Esophagus muscularis mucosa (tissue), 4 donors: ENCODE measurements around the gene FKBP10. TPM values are rescaled to one million over a fixed set of nuclear protein-coding genes. Genes with fewer than 3 reads are reported as not detected.
"Not testable (repeated sequence)": the region's sequence is repeated elsewhere in the genome, so short reads cannot be mapped to it uniquely, and the experiment has no call there.

Experiments
- DNase-seq: peaks from one replicate; pipeline ENCODE4 v3.0.0-alpha.2; 2017; ENCODE audit errors: extremely low spot score
- H3K27ac ChIP-seq, 4 donors: fragments of 200-600 bp; sonication (generic); replicated peaks in 1 of 4; 1 replicate in 3 of 4; 2 replicates in 1 of 4; pipeline ENCODE4 v1.5.1; 2016 to 2019; ENCODE audit warnings: mild to moderate bottlenecking in 1 of 4
- H3K27me3 ChIP-seq, 4 donors: fragments of 200-600 bp; sonication (generic); one replicate each; pipeline versions ENCODE4 v1.5.1 to v1.6.0; 2016 to 2019
- H3K36me3 ChIP-seq, 4 donors: fragments of 200-600 bp; sonication (generic); one replicate each; pipeline ENCODE4 v1.5.1; 2016 to 2019
- H3K4me1 ChIP-seq, 4 donors: fragments of 200-600 bp; sonication (generic); one replicate each; pipeline ENCODE4 v1.5.1; 2016 to 2019
- H3K4me3 ChIP-seq, 4 donors: fragments of 200-600 bp; sonication (generic); 1 replicate in 2 of 4; 2 replicates in 2 of 4; pipeline ENCODE4 v1.5.1; 2016 to 2019; ENCODE audit warnings: mild to moderate bottlenecking in 4 of 4, moderate library complexity in 1 of 4
- H3K9me3 ChIP-seq, 4 donors: fragments of 200-600 bp; sonication (generic); 1 replicate in 3 of 4; 2 replicates in 1 of 4; pipeline ENCODE4 v1.5.1; 2016 to 2019
- EP300 ChIP-seq: sonication (generic); formaldehyde crosslinking; IDR thresholded peaks from one replicate; pipeline ENCODE4 v1.6.1; 2017; ENCODE audit warnings: antibody characterized with exemption
- POLR2A ChIP-seq: fragments of 450-650 bp; IDR thresholded peaks from one replicate; pipeline ENCODE4 v1.6.1; 2017; ENCODE audit warnings: antibody characterized with exemption, moderate library complexity, mild to moderate bottlenecking, low read depth
- POLR2AphosphoS5 ChIP-seq, 2 donors: sonication (generic); formaldehyde crosslinking; IDR thresholded peaks; one replicate each; pipeline ENCODE4 v1.6.1; 2017; ENCODE audit warnings: antibody characterized with exemption in 2 of 2
- WGBS: methylation state at CpG from one replicate; pipeline ENCODE4 v1.1.5; 2018; 5-methylcytosine and 5-hydroxymethylcytosine counted together
- intact Hi-C: fragments of 100-400 bp; cut with DNase I; formaldehyde crosslinking; loops from one replicate; pipeline ENCODE4 v1.15.1; 2023
- total RNA-seq, 4 donors: library from RNA; depleted of rRNA; stranded (reverse); fragments of >200 nt; gene quantifications; one replicate each; pipeline versions ENCODE4 v1.1.0 to v1.2.1, GENCODE V29; 2016
- TF ChIP-seq, protein P1 (sequence below), 3 experiments: fragments of 200-600 bp in 2 of 3; fragments of 450-650 bp in 1 of 3; sonication (generic) in 2 of 3; IDR thresholded peaks; one replicate each; pipeline ENCODE4 v1.5.1; 2017 to 2019; ENCODE audit warnings: antibody characterized with exemption in 3 of 3, mild to moderate bottlenecking in 2 of 3, moderate library complexity in 1 of 3

The FKBP10 gene
- total RNA-seq, 4 donors from 2014 or later, result 30.5 to 49.4 (median 33.8) TPM

DNA sequence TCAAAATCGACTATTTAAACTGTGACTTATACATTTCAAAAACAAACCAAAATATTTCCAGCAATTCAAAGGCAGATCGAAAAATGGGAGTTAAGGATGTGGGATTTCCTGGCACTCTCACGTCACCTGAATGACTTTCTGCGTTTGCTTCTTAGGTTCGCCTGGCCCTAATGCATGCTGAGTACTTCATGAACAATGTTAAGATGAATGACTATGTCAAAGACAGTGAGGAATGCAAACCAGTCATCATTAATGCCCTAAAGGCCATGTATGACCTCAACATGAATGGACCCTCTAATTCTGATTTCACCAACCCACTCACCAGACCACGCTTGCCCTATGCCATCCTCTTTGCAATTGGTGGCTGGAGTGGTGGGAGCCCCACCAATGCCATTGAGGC is 32.2 kb downstream of the FKBP10 start:
- DNase-seq, result no peak
- Histone ChIP-seq H3K27me3 (no peaks in the 10 kb centered on the region), H3K27ac (no peak overlapping the region), H3K9me3 (no peaks in the 10 kb centered on the region), H3K4me3 (no peak overlapping the region), H3K36me3 (peaks cover 0 to 4% (median 0%) of the 10 kb centered on the region in 4 donors), H3K4me1 (peaks cover 7 to 20% (median 16%) of the 10 kb centered on the region in 4 donors)
- TF ChIP-seq POLR2AphosphoS5 (IDR thresholded peaks at IDR 0.05) (no peak), EP300 (no peak), POLR2A (no peak)
- TF ChIP-seq, protein P1, sequence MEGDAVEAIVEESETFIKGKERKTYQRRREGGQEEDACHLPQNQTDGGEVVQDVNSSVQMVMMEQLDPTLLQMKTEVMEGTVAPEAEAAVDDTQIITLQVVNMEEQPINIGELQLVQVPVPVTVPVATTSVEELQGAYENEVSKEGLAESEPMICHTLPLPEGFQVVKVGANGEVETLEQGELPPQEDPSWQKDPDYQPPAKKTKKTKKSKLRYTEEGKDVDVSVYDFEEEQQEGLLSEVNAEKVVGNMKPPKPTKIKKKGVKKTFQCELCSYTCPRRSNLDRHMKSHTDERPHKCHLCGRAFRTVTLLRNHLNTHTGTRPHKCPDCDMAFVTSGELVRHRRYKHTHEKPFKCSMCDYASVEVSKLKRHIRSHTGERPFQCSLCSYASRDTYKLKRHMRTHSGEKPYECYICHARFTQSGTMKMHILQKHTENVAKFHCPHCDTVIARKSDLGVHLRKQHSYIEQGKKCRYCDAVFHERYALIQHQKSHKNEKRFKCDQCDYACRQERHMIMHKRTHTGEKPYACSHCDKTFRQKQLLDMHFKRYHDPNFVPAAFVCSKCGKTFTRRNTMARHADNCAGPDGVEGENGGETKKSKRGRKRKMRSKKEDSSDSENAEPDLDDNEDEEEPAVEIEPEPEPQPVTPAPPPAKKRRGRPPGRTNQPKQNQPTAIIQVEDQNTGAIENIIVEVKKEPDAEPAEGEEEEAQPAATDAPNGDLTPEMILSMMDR (IDR thresholded peaks at IDR 0.05), result no peak
- intact Hi-C loops, result no loop called here
- 93% methylated on average over 6 of the region's 6 CpGs for WGBS

DNA sequence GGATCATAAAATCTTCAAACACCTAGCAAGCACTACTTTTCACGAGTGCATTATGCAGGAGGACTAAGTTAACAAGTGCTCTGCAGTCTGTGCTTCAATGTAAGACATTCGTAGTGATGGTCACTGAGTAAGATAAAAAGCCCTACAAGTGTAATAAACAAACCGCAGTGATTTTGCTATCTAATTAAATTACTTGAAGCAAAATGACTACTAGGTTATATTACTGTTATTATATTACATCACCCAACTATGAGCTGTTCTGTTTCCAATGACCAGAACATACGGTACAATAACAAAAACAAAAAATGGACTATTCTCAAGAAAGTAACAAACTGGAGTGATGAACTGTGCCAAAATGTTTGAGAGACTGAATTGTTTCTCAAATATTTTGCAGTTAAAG is 36.0 kb downstream of the FKBP10 start:
- peaks cover 1 to 13% (median 4%) of the 10 kb centered on the region in 4 donors for H3K36me3 ChIP-seq
- intact Hi-C loops, result no loop called here
- H3K4me1 ChIP-seq, result peaks cover 8 to 32% (median 24%) of the 10 kb centered on the region in 4 donors
- H3K9me3 ChIP-seq, result no peaks in the 10 kb centered on the region
- TF ChIP-seq, protein P1 (IDR thresholded peaks at IDR 0.05), result no peak
- TF ChIP-seq POLR2A (no peak), EP300 (no peak), POLR2AphosphoS5 (IDR thresholded peaks at IDR 0.05) (no peak)
- WGBS, result 53% methylated on average over 4 of the region's 4 CpGs
- DNase-seq, result no peak
- no peak overlapping the region for H3K27ac ChIP-seq
- no peaks in the 10 kb centered on the region for H3K27me3 ChIP-seq
- H3K4me3 ChIP-seq, result no peak overlapping the region

DNA sequence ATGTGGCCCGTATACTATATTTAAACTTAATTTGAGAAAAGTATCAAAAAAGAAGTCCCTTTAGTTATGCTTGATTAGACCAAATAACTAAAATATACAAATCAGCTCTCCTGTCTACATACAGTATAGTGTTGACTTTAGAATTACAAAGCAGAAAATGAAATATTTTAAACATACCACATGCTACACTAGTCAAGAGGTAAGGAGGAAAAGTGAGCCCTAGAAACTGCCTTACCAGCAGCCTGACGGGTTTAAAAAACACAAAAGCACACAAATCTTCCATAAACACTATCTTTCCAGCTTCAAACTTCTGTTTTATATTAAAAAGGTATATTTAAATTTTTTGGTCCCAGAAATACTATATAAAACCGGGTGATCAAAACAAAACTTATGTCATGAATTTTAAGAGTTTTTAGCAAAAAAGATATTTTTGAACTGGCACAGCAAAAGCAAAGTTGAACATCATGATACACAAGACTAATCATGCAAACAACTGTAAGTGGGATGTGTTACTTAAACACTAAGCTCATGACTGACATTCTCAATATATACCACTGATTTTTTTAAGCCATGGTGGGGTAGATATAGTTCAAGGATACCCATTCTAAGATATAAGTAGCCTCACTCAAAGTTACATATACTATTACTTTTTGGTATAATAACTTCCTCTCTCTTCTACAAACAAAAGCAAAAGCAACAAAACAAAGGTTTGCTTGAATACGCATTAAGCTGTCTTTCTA is 36.6 kb downstream of the FKBP10 start:
- intact Hi-C loops, result no loop called here
- no peak for TF ChIP-seq POLR2AphosphoS5 (IDR thresholded peaks at IDR 0.05)
- TF ChIP-seq, protein P1 (IDR thresholded peaks at IDR 0.05), result no peak
- TF ChIP-seq EP300, result no peak
- TF ChIP-seq POLR2A, result no peak
- no peaks in the 10 kb centered on the region for H3K9me3 ChIP-seq
- H3K36me3 ChIP-seq, result peaks cover 4 to 19% (median 9%) of the 10 kb centered on the region in 4 donors
- WGBS, result 69% methylated on average over 4 of the region's 4 CpGs
- no peak for DNase-seq
- peaks cover 8 to 38% (median 24%) of the 10 kb centered on the region in 4 donors for H3K4me1 ChIP-seq
- H3K27ac ChIP-seq, result no peak overlapping the region
- H3K27me3 ChIP-seq, result no peaks in the 10 kb centered on the region
- no peak overlapping the region for H3K4me3 ChIP-seq

DNA sequence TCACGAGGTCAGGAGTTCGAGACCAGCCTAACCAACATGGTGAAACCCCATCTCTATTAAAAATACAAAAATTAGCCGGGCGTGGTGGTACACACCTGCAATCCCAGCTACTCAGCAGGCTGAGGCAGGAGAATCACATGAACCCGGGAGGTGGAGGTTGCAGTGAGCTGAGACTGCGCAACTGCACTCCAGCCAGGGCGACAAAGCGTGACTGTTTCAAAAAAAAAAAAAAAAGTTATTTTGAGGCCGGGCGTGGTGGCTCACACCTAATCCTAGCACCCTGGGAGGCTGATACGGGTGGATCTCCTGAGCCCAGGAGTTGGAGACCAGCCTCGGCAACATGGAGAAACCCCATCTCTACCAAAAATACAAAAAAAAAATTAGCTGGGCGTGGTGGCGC is 38.6 kb downstream of the FKBP10 start:
- Histone ChIP-seq H3K36me3 (peaks cover 4 to 27% (median 15%) of the 10 kb centered on the region in 4 donors), H3K4me1 (peaks cover 8 to 38% (median 24%) of the 10 kb centered on the region in 4 donors)
- H3K27ac ChIP-seq, H3K27me3 ChIP-seq, H3K9me3 ChIP-seq, intact Hi-C loops, DNase-seq, H3K4me3 ChIP-seq: not testable (repeated sequence)
- 97% methylated on average over 14 of the region's 14 CpGs for WGBS

DNA sequence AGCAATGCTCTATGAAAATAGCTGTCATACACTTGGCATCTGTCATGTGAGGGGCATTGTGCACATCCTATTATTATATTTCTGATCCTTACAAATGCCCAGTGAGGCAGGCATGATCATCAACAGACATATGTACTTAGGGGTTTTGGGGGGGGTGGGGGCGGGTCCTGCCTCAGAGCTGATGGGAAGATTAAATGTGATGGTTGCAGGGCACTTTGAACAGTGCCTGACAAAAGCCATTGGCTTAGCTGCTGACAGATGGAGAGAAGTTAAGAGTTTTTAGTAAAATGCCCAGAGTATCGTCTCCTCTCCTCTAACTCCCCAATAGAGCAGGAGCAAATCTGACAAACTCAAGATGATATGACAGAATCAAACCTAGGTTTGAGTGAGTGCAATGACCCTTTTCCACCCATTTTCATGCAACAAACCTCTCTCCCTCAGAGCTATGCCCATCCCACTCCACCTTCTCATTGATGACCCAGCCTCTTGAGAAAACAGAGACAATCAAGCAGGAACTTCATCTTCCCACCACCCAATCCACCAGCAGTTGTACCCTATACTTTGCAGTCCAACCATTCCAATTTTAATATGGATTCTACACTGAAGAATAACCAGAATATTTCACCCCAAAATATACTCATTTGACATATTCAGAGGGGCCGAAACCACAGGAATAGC is 47.6 kb downstream of the FKBP10 start:
- no peaks in the 10 kb centered on the region for H3K9me3 ChIP-seq
- peaks cover 25 to 50% (median 43%) of the 10 kb centered on the region in 4 donors for H3K4me1 ChIP-seq
- no peaks in the 10 kb centered on the region for H3K27me3 ChIP-seq
- WGBS, result 80% methylated on average over 3 of the region's 3 CpGs
- TF ChIP-seq EP300, result no peak
- no peak for TF ChIP-seq POLR2A
- no peak for TF ChIP-seq POLR2AphosphoS5 (IDR thresholded peaks at IDR 0.05)
- TF ChIP-seq, protein P1 (IDR thresholded peaks at IDR 0.05), result no peak
- intact Hi-C loops, result no loop called here
- H3K36me3 ChIP-seq, result no peaks in the 10 kb centered on the region
- H3K27ac ChIP-seq, result no peak overlapping the region
- no peak for DNase-seq
- H3K4me3 ChIP-seq, result no peak overlapping the region
